Fibroblast of peridontal ligament (primary cell): Measurements from ENCODE around the gene RETN.
A peak's percentile ranks its signal among the peaks of the same experiment; 100 is the strongest.

Experiments
- DNase-seq: peaks from one replicate; pipeline ENCODE4 v3.0.0-alpha.2; 2010; ENCODE audit errors: extremely low read depth

RETN gene, protein sequence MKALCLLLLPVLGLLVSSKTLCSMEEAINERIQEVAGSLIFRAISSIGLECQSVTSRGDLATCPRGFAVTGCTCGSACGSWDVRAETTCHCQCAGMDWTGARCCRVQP

DNA sequence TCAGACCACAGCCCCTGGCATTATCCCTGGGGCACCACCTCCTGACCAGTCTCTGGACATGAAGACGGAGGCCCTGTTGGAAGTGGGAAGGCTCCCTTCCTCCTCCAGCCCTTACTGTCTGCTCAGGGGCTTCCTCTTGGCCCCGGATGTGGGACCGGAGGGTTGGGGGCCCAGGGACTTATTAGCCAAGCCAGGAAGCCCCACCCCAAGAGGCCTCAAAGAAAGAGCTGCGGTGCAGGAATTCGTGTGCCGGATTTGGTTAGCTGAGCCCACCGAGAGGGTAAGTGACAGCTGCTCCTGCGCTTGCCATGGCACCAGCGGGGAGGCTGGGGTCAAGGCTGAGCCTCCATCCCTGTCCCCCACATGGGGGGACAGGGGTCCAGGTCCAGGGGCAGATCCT, at the start of gene RETN:
TSS of gene RETN (plus strand) at position 208 of the 400 bp plus-strand sequence. CDS start 278 bp downstream, outside the sequence.
- DNase-seq = no peak

DNA sequence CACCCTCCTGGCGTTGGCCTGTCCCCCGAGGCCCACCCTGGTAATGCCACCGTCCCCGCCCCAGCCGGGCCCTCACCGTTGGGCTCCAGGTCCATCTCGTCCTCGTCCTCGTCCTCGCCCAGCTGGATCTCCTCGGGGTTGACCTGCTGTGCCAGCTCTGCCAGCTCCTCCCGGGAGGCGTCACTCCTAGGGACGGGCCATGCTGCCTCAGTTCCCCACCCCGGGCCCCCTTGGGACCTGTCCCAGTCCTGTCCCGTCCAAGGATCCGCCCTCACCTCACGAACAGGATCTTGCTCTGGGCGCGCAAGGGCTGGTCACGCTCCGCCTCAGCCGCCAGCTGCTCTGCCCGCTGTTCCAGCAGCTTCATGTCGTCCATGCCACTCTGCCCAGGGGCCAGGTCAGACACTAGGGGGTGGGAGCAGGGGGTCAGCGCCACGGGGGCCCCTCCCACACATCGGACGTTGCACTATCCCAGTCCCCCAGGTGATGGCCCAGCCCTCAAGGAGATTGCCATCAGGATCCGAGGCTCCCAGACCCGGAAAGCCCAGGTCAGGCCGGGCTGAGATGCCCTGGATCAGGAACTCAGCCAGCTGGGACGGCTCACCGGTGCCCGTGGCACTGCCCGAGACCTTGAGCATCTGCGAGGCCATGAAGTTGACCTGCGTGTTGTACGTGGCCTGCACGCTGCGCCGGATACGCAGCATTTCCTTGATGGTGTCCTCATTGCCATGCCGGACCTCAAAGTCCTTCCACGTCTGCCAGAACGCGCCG, 49.0 kb upstream of the RETN start:
- DNase-seq = no peak

DNA sequence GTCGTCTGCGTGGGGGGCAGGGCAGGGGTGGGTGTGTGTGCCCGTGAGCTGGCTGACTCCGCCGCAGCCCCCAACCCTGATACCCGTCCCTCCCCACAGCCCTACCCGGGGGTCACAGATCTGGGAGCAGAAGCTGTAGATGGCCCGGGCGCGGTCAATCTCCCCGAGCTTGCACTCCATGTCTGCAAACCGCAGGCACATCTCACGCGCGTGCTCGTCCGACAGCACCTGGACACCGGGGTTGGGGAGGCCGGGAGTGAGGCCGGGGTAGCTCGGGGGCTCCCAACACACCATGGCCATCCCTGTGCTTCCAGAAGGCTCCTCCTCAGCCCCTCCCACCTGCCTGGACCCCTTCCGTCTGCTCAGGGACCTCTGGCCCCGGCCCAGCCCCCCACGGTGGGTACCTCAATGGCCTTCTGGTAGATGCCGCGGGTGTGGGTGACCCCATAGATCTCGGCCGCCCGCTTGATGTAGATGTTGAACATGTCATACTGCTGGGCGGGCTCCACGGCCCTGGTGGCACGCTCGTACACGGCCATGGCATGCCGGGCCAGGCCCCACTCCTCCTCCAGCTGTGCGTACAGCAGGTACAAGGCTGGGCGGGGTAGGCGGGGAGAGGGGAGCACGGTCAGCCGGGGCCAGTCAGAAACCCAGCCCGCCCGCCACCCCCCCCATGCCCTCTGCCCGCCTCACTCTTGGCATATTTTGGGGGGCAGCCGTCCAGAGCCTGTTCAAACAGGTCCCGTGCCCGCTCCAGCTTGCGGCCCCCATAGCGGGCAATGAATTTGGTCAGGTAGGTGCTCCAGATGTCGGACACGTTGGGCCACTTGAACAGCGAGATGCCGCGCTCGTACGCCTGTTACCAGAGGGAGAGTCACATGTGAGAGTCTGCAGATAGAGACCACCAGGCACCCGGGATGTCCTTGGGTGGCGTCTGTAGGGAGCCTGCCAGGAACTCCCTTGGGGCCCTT, 48.1 kb upstream of the RETN start:
- DNase-seq = no peak

DNA sequence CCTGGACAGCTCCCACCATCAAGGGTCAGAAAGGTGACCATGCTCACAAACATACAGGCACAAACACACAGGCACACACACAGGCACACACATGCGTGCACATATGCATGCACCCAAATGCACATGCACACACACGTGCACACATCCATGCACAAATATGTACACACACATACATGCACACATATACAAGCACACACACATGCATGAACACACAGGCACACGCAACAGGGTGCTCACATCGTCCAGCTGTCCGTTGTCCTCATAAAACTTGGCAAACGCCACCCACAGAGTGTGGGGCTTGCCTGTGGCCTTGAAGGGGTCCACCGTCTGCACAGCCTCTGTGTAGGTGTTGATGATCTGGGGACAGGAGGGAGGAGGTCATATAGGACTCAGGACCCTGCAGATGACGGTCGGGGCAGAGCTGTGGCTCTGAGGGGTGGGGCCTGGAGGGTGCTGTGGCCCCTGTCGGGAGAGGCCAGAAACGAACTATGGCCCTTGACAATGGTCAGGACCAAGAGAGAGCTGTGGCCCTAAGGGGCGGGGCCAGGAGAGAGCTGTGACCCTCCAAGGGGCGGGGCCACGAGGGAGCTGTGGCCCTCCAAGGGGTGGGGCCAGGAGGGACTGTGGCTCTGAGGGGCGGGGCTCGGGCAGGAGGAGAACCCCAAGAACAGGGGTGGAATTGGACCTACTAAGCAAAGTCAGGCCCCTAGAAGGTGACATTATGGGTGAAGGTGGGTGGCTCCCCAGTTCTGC, 45.7 kb upstream of the RETN start:
- DNase-seq = no peak

DNA sequence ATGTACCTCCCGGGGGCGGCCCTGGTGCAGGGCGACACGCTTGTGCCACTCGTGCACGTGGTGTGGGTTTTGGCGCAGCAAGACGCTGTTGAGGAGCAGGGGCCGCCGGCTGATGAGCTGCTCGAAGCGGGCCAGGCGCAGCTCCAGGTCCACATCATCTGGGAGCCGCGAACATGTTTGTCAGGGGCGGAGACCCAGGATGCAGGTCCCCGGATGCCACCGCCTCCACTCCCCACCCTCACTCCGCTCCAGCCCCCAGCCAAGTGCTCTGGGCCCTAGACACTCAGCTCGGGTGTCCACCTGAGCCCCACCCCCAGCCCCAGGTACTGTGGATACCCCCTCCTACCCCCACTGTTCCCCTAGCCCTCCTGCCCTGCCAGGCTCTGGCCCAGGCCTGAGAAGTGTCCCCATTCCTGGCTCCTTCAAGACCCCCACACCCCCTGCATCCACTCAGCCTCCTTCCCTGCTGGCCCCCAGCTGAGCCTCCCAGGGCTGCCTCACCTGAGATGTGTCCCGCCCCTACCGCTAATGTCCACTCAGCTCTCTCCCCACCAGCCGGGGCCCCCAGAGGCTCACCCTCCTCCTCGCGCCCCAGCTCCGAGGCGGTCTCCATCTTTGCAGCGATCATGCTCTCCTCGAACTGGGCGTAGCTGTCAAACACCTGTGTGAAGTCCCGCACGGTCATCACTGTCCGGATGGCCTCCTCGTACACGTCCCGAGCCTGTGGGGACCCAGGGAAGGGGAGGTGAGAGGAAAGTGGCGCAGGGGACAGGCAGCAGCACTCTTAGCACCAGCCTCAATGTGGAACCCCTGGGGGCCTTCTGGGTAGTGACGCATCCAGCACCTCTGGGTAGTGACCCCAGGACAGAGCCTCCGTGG, 44.9 kb upstream of the RETN start:
- no peak for DNase-seq

DNA sequence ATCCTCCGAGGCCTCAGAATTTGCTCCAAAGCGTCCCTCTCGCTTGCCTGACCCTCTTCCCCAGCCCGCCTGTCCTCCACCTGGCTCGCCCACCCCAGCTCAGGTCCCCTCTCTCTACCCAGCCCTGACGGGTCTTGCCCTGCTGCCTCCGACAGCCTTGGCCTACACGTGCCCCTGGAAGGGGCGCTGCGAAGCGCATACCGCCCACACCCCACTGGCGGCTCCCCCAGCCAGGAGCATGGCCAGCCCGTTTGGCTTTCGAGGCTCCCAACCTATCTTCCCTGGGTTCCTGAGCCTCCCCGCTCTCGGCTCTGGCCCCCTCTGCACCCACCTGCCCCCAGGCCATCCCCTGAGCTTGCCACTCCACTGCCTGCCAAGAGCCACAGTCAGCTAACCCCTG, 44.0 kb upstream of the RETN start:
- DNase-seq = no peak

DNA sequence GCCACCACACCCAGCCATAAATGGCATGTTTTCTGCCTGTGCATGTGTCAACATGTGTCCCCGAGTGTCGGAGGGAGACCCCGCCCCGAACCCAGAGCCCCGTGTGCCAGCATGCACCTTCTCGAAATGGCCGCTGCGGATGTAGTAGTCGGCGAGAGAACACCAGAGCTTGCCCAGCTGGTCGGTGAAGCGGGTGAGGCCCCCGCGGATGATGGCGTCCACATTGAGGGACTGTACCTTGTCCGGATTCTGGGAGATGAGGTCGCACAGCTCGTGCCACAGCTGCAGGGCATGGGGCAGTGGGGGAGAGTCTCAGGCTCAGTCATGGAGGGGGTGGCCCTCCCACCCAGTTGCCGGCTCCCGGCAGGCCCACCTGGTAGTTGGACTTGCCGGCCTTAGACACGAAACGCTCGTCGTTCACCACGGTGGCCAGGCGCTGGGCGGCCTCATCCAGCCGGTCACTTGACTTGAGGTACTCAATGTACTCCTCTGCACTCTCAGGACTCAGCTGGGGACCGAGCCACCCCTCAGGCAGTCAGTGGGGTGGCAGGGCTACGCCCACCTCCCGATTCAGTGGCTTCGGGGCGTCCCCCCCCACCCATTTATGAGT, 43.0 kb upstream of the RETN start:
- no peak for DNase-seq

DNA sequence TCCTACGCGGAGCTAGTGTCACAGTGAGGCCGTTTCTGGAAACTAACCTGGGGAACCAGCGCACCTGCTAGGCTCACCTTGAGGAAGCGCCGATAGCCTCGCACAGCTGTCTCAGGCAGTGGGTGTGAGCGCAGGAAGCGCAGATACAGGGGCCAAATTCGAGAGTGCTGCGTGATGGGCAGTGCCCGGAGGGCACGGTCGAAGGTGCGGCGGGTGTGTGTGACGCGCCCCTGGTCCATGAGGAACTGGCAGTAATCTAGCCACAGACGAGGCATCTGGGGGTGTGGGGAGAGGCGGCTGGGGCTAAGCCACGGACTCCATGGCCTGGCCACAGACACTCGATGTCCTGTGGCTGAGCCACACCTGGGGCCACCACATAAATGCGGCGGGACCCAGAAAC, 41.7 kb upstream of the RETN start:
- DNase-seq = no peak

DNA sequence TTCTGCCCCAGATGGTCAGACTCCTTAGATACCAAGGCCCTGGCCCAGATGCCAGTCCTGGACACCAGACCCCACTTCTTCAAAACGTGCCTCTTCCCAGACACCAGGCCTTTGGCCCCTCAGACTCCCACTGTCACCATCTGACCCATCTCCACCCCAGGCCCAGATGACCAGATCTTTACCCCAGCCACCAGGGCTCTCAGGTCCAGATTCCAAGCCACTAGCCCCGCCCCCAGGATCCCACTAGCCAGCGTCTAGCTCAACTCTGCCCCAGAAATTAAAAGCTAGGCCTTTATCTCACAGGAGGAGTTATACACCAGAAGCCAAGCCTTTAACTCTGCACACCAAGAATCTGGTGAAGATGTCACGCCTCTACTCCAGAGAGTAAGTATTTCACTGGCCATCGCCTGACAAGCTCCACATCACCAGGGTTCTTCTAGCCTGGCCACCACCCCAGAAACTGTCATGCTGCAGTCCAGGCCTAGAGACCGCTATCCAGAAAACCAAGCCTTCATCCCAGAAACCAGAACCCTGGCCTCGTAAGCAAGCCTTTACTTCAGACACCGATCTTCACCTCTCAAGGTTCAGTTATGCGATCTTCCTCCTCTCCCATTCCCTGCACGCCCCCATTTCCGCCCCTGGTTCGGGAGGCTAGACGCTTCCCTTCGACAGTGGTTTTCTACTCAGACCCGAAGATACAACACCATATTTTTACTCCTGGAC, 40.1 kb upstream of the RETN start:
- peak; percentile 4 for DNase-seq

DNA sequence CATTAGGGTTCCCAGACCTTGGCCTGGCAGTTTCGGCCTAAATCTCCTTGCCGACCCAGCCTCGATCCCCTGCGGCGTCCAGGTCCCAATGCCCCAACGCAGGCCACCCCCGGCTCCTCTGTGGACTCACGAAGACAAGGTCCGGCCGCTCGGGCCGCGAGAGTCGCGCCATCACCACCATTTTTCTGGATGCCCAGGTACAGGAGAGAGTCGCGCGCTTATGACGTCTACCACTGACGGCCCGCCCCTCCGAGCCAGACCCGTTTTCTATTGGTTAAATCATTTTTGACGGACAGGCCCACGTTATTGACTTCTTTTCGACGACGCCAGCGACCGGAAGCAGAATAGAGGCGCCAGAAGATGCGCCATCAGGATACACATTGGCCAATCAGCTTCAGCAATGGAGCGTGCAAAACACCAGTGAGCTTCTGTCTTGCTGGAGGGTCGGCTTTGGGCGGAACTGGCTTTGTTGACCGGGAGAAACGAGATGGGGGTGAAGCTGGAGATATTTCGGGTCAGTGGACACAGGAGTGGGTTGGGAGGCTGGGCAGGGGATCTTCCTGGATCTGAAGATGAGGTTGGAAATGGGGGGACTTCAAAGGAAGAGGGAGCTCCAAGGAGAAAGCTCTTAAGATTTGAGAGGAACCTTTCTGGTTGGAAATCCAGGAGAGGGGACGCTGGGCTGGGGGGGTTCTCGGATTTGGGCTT, 39.3 kb upstream of the RETN start, which contains the start of the genes PET100 and XAB2:
TSS of gene PET100 (plus strand) at position 447 of the 708 bp plus-strand sequence. CDS start at position 488, 41 bp downstream.
TSS of gene XAB2 (minus strand) at position 199 of the 708 bp plus-strand sequence. CDS start at position 181, 18 bp downstream.
- peak; percentile 99 for DNase-seq

DNA sequence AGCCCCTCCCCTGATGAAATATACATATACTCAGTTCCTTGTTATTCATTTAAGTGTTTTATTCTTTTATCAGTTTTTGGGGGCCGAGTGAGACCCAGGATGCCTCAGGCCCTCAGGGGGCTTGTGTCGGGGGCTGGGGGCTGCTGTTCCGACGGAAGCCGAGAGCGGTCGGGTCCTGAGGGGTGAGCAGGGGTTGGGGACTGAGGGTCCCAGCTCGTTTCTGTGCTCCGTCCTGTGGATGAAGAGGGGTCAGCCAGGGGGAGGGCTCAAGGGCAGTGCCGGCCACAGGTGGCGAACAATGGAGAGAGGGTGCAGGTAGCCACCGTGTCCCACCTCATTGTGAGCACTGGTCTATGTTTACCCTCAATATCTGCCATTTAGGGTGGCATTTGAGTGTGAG, 37.3 kb upstream of the RETN start:
- DNase-seq = no peak

DNA sequence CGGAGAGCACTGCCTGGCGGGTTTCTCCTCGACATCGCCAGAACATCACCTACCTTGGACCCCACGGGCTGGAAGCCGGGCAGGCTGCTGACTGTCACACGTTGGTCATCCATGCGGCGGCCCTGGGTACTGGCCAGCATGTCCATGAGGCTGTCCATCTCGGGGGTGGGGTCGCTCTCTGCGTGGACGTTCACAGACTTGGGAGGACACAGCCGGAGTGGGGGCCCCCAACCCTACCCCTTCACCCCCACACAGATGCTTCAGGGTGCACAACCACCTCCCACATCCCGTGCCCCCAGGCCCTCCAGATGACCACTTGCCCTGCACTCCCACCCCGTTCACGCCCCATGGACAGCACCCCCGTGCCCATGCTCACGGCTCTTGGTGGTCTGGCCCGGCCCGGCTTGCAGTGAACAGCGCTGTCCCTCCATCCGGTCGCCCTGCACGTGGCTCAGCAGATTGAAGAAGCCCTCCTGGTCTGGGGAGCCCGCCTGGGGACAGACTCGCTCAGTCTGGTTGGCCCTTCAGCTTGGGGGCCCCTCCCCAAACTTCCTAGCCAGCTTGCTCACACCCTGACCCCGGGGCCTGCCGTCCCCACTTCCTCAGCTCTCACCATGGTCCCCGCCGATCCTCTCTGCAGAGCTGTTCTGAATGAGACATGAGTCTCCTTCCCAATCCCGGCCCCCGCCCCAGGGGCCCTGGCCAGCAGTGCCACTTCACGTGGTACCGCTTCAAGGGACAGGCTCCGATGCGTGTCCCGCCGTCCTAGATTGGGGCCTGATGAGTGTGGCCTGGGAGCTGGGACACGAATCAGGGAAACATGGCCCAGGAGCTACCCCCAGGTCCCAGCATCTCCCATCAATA, 36.3 kb upstream of the RETN start:
- no peak for DNase-seq

DNA sequence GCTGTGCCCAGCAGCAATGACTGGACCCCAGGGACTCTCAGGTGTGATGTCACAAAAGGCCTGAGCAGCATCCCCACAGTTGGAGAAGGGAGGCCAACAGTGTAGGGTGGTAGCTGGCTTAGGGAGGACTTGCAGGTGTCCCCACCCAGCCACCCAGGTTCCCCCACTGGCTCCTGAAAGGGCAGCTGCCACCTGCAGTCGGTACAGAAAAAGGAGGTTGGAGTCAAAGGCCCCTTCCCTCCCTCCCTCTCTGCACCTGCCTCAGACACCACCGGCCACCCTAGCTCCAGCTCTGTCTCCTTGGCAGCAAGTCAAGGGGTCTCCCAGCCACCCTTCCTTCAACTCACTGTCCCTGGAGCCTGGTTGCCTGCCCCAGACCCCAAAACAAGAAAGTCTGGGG, 35.2 kb upstream of the RETN start, which contains the start of gene PCP2:
TSS of gene PCP2 (minus strand) at position 22 of the 400 bp plus-strand sequence. CDS start 262 bp downstream, outside the sequence.
- no peak for DNase-seq

DNA sequence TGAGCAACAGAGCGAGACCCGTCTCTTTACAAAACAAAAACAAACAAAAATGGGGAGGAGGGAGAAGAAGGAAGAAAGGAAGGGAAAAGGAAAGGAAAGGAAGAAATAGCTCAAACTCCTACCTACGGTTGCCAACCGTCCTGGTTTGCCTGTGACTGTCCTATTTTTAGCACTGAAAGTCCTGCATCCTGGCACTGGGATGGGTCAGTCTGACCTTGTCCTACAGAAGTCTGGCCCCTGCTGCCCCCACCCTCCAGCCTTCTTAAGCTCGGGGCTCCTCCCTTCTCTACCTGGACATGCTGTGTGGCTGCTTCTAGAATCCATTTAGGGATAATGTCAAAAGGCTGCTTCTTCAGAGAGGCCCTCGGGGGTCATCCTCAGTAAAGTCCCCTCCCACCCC, 33.2 kb upstream of the RETN start:
- no peak for DNase-seq

DNA sequence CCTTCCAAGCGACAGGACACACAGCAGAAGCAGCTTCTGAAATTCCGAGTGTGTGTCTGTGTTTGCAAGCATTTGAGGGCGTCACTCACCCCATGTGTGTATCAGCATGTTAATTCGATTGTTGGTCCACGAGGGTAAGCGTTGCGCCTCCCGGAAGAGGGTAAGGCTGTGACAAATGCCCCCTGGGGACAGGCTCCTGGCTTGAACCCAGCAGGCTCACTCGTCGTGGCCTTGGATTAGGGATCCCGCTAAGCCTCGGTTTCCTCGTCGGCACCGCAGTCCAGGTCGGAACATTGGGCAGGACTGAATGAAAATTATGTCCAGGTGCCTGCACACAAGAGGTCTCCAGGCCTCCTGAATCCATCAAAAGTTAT, 32.5 kb upstream of the RETN start:
- no peak for DNase-seq

DNA sequence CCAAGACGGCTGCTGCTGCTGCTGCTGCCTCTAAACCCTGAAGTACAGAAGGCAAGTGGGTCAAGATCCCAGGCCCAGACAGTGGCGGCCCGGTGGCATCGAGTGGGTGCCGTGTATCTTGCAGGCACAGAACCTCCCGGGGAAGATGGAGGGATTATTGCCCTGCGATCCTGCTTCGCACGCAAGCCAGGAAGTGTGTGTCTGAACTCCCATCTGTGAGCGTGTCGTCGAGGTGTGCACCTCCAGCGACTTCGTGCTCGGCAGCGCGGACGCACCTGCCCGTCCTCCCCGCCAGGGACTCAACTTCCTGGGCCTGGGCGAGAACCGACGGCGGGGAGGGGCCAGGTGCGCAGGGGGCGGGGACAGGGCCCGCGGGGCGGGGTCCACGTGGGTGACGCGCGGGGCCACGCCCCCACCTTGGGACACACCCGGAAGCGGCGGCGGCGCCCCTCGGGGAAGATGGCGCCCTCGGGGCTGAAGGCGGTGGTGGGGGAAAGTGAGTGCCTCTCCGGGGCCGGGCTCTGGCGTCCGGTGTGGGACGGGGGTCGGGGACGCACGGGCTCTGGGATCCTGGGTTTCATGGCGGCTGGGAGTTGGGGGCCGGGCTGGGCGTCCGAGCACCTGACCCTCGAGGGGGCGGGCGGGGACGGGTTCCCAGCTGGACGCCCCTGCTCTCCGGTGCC, 32.0 kb upstream of the RETN start, which contains the start of gene STXBP2:
TSS of gene STXBP2 (plus strand) at position 420 of the 683 bp plus-strand sequence. CDS start at position 460, 40 bp downstream.
- DNase-seq = no peak
